MCF 10A (cell line): Measurements from ENCODE around the gene SDK1. TPM values are rescaled to one million over a fixed set of nuclear protein-coding genes. Genes with fewer than 3 reads are reported as not detected.
"Not testable (repeated sequence)": the region's sequence is repeated elsewhere in the genome, so short reads cannot be mapped to it uniquely, and the experiment has no call there.

Experiments used
- BruUV-seq: library from RNA; stranded (reverse); fragments of 400-500 nt; replicated peaks from 2 replicates; lab custom pipeline; 2021; lab: Mats Ljungman, UMichigan
- CTCF ChIA-PET: fragments of 300-600 bp; sonication (Branson Sonifier 250); formaldehyde crosslinking; extraction: SDS; loops from one replicate; lab custom pipeline; 2021; ENCODE audit warnings: antibody characterized with exemption, inconsistent platforms; lab: Yijun Ruan, JAX
- POLR2A ChIA-PET: fragments of 300-600, 350-650 bp; sonication (Branson Sonifier 250); formaldehyde crosslinking; extraction: SDS; loops from one replicate; lab custom pipeline; 2020; ENCODE audit warnings: antibody characterized with exemption, inconsistent platforms; lab: Yijun Ruan, JAX
- DNase-seq: peaks from one replicate; pipeline ENCODE4 v3.0.0-alpha.2; 2018; ENCODE audit not compliant: unreplicated experiment
- H3K27ac Mint-ChIP-seq: one replicate; pipeline ENCODE4 v1.8.0; 2022; ENCODE audit warnings: mild to moderate bottlenecking, low read depth, mixed read lengths; ENCODE audit not compliant: unreplicated experiment
- H3K27me3 Mint-ChIP-seq: one replicate; pipeline ENCODE4 v1.8.0; 2022; ENCODE audit warnings: mixed read lengths; ENCODE audit not compliant: insufficient read depth, unreplicated experiment
- H3K36me3 Mint-ChIP-seq: one replicate; pipeline ENCODE4 v1.8.0; 2022; ENCODE audit warnings: mild to moderate bottlenecking, moderate library complexity, mixed read lengths; ENCODE audit not compliant: insufficient read depth, unreplicated experiment
- H3K4me1 Mint-ChIP-seq: one replicate; pipeline ENCODE4 v1.8.0; 2022; ENCODE audit warnings: mixed read lengths; ENCODE audit not compliant: insufficient read depth, unreplicated experiment
- H3K4me3 Mint-ChIP-seq: one replicate; pipeline ENCODE4 v1.8.0; 2022; ENCODE audit warnings: mild to moderate bottlenecking, moderate library complexity, mixed read lengths; ENCODE audit not compliant: unreplicated experiment
- H3K9me3 Mint-ChIP-seq: one replicate; pipeline ENCODE4 v1.8.0; 2022; ENCODE audit warnings: mixed read lengths; ENCODE audit not compliant: unreplicated experiment
- CTCF ChIP-seq: fragments of 200-600 bp; IDR thresholded peaks from one replicate; pipeline ENCODE4 v1.8.0; 2022; ENCODE audit warnings: antibody characterized with exemption, mild to moderate bottlenecking; ENCODE audit not compliant: unreplicated experiment
- intact Hi-C: fragments of 100-400 bp; cut with micrococcal nuclease; formaldehyde crosslinking; loops from 2 replicates; pipeline ENCODE4 v1.14.1; 2022
- total RNA-seq: library from RNA; stranded (reverse); gene quantifications from 2 replicates; pipeline ENCODE4 v1.2.3, GENCODE V29; 2022

SDK1 gene
- total RNA-seq, 1 experiment from 2014 or later = 3.3 TPM

- no peak overlapping the region for H3K4me3 Mint-ChIP-seq
- no peak for TF ChIP-seq CTCF
- no peaks in the 10 kb centered on the region for H3K36me3 Mint-ChIP-seq
- H3K27ac Mint-ChIP-seq = no peak overlapping the region
- ChIA-PET POLR2A (interaction anchor here (0.6 kb wide), 1 partner anchor 258 kb away, joined by 3 read pairs; no protein-coding TSS in a partner anchor), CTCF (interaction anchor here (0.7 kb wide), 1 partner anchor 88 kb away, joined by 3 read pairs; no protein-coding TSS in a partner anchor)
- H3K4me1 Mint-ChIP-seq = no peaks in the 10 kb centered on the region
- intact Hi-C loops = no loop called here
- no TSS peak for BruUV-seq
- DNase-seq = no peak
- H3K27me3 Mint-ChIP-seq = no peaks in the 10 kb centered on the region
- no peaks in the 10 kb centered on the region for H3K9me3 Mint-ChIP-seq
These were observed 913.5 kb downstream of the SDK1 start for GRCh38 chr7:4214291-4215155.

GRCh38 chr7:4215176-4215720, 914.2 kb downstream of the SDK1 start:
- no TSS peak for BruUV-seq
- Mint-ChIP-seq H3K4me1 (no peaks in the 10 kb centered on the region), H3K36me3 (no peaks in the 10 kb centered on the region), H3K4me3 (no peak overlapping the region), H3K9me3 (no peaks in the 10 kb centered on the region), H3K27me3 (no peaks in the 10 kb centered on the region), H3K27ac (no peak overlapping the region)
- ChIA-PET POLR2A (no interaction called here), CTCF (no interaction called here)
- TF ChIP-seq CTCF = no peak
- intact Hi-C loops = no loop called here
- DNase-seq = no peak

GRCh38 chr7:4216016-4216415, 915.0 kb downstream of the SDK1 start:
- Mint-ChIP-seq H3K27ac (no peak overlapping the region), H3K4me1 (no peaks in the 10 kb centered on the region), H3K9me3 (no peaks in the 10 kb centered on the region), H3K4me3 (no peak overlapping the region), H3K36me3 (no peaks in the 10 kb centered on the region), H3K27me3 (no peaks in the 10 kb centered on the region)
- no peak for TF ChIP-seq CTCF
- no TSS peak for BruUV-seq
- intact Hi-C loops = no loop called here
- peak; percentile 13 for DNase-seq
- ChIA-PET CTCF (no interaction called here), POLR2A (interaction anchor here (0.8 kb wide), 1 partner anchor 10 kb away, joined by 4 read pairs; no protein-coding TSS in a partner anchor)

GRCh38 chr7:4217126-4217660, 916.1 kb downstream of the SDK1 start:
- intact Hi-C loops, BruUV-seq, H3K4me3 Mint-ChIP-seq, DNase-seq, H3K36me3 Mint-ChIP-seq, H3K4me1 Mint-ChIP-seq, H3K27ac Mint-ChIP-seq, POLR2A ChIA-PET, H3K9me3 Mint-ChIP-seq, H3K27me3 Mint-ChIP-seq, CTCF ChIA-PET: not testable (repeated sequence)
